ENCODE measurements around the gene NRP2. TPM values are rescaled to one million over a fixed set of nuclear protein-coding genes. Genes with fewer than 3 reads are reported as not detected.

NRP2 gene
- total RNA-seq, 2 experiments from 2014 or later = 1.1 to 2.0 TPM

DNA sequence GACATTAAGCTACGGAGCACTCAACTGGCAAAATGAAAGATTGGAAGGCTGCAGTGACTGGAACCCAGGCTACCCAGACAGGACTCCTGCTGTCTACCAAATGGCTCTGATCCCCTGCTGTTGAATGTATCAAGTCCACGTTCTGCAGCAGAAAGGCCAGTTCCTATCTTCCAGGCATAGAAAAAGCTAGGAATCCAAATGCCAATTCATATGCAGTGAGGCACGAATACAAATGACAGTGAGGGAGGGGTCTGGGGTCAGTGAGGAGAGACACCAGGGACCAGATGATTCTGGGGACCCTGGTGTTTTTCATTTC, 5.3 kb downstream of the NRP2 start:
- Mint-ChIP-seq H3K4me1 (peaks cover 24% of the 10 kb centered on the region), H3K9me3 (no peaks in the 10 kb centered on the region), H3K36me3 (no peaks in the 10 kb centered on the region), H3K27me3 (peaks cover 69% of the 10 kb centered on the region), H3K27ac (no peak overlapping the region), H3K4me3 (no peak overlapping the region)
- no peak for DNase-seq

DNA sequence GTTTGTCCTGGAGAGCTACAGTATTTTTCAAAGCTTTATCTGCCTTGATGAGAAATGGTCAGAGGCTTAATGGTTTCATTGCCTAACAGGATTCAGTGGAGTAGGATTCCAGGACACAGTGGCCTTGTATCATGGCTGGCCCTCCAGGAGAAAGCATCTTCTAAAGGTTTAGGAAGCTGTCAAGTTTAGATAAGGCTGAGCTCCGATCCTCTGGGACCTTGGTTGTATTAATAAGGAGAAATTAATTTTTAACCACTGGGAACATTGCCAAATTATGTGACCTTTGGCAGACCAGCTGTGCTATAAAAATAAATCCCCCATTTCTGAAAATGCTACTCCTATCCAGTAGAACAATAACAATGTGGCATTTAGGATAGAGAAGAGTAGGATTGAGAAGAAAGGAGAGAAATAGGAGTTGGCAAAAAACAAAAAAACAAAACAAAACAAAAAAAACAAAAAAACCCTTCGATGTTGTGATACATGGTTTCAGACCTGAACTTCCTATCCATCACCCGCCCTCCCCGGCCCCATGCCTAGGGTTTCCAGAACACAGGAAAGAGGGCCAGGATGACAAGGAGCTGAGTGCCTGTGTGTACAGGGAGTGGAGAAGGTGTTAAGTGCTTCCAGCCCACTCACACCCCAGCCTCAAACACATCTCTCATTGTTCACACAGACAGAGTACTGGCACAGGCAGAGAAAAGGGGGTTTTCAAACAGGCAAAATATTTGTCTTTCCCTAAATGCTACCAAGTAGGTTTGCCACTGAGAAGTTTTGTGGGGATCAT, 6.3 kb downstream of the NRP2 start:
- peaks cover 15% of the 10 kb centered on the region for H3K4me1 Mint-ChIP-seq
- H3K9me3 Mint-ChIP-seq = no peaks in the 10 kb centered on the region
- H3K27me3 Mint-ChIP-seq = peaks cover 59% of the 10 kb centered on the region
- H3K4me3 Mint-ChIP-seq = no peak overlapping the region
- DNase-seq = no peak
- H3K36me3 Mint-ChIP-seq = no peaks in the 10 kb centered on the region
- no peak overlapping the region for H3K27ac Mint-ChIP-seq

DNA sequence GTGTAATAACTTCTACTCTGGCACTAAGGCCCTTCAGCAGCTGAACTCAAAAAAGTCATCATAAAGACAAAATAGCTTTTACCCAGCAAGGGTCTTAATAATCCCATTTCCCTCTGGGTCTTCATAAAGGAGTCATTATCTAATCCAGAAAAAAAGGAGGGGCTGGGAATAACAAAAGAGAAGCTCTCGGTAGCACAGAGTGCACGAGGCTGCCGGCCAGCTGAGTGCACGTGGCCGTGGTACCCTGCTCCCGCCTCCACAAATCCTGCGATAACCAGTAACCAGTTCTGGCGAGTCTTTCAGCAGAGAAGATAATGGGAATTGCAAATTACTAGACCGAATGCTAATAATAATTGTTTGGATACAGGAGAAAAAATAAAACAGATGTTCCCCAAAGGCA, 7.5 kb downstream of the NRP2 start:
- H3K9me3 Mint-ChIP-seq = no peaks in the 10 kb centered on the region
- peaks cover 46% of the 10 kb centered on the region for H3K27me3 Mint-ChIP-seq
- no peak for DNase-seq
- H3K27ac Mint-ChIP-seq = no peak overlapping the region
- H3K4me3 Mint-ChIP-seq = no peak overlapping the region
- H3K36me3 Mint-ChIP-seq = no peaks in the 10 kb centered on the region
- peaks cover 13% of the 10 kb centered on the region for H3K4me1 Mint-ChIP-seq

DNA sequence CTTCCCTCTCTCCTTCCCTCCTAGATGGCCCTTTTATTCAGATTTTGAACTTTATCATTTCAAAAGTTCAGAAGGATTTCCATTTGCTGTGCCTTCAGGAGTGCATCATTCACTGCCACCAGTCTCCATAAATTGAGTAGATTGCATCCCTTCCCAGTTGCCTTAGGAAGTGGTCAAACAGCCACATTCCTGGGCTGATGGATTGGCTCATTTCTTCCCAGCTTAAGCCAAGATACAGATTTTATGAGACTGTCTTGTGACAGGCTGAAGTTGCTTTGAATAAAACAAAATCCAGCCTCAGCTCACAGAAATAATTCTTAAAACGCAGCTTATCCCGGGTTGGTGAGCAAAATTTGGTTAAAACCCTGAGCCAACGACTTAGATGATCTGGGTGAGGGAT, 9.8 kb downstream of the NRP2 start:
- no peak for DNase-seq
- H3K36me3 Mint-ChIP-seq = no peaks in the 10 kb centered on the region
- no peaks in the 10 kb centered on the region for H3K9me3 Mint-ChIP-seq
- H3K27me3 Mint-ChIP-seq = peaks cover 28% of the 10 kb centered on the region
- H3K4me3 Mint-ChIP-seq = no peak overlapping the region
- no peak overlapping the region for H3K27ac Mint-ChIP-seq
- H3K4me1 Mint-ChIP-seq = no peaks in the 10 kb centered on the region

DNA sequence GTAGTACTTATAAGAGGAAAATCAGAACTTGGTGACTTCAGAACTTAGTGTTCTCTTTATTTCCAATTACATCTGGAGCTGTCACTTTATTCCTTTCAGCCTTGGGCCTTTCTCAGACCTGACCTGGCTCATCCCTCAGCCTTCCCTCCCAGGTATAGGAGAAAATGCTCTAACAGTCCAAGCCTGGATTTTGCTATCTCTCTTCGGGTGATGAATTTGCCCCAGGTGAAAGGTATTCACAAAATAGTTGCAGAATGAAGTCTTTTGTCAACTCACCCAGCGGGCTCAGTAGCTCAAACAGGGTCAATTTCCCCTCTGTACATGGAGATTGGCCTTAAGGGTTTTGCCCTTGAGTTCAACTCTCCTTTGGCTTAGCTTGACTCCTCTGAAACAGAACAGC, 12.0 kb downstream of the NRP2 start:
- H3K4me3 Mint-ChIP-seq = no peak overlapping the region
- no peaks in the 10 kb centered on the region for H3K36me3 Mint-ChIP-seq
- no peak for DNase-seq
- no peak overlapping the region for H3K27ac Mint-ChIP-seq
- H3K9me3 Mint-ChIP-seq = no peaks in the 10 kb centered on the region
- no peaks in the 10 kb centered on the region for H3K4me1 Mint-ChIP-seq
- H3K27me3 Mint-ChIP-seq = peaks cover 13% of the 10 kb centered on the region

DNA sequence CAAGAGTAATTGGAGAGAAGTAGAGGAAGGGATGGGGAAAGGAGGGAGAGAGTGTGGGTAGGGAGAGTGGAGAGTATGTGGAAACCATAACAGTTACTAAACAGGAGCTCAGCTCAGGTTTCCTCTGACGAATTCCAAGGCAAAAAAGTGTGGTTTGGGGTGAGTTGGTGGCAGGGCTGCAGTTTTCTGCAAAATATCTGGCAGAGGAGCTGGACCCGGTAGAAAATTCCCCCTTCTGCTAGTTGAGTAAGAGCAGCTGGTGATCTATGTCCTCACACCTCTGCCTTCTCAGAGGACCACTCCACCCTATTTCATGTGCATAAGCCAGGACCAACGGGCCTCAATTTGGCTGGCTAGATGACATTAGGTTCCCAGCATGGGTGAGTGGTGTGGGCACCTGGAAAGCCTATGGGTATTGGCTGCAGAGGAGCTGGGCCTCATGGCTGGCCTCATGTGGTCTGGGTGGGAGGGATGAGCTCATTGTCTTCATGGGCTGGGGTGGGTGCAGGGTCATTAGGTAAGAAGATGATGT, 13.2 kb downstream of the NRP2 start:
- no peak overlapping the region for H3K27ac Mint-ChIP-seq
- no peaks in the 10 kb centered on the region for H3K36me3 Mint-ChIP-seq
- peaks cover 10% of the 10 kb centered on the region for H3K27me3 Mint-ChIP-seq

DNA sequence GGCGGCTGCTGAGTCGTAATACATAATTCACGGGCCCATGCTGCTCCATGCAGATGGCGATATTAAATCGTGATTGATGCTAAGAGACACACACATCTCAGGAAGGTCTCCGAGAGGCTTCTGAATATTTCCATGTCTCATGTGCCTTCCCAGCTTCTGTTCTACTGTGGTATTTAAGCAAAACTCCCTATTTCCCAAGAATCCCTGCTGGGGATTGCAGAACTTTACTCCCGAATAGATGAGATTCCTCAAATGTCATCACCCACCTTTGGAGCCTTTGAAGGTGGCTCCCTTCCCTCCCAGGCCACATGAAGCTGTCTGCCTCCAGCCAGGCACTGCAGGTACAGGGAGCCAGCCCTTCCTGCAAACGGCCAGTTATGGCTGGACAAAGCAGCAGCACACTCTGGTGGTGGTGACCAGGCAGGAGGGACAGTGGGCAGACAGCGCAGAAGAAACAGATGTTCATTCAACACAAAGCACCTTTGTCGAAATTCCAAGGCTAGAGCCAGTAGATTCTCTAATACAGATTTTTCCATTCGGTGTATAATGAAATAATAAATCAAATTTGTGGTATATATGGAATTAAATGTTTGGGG, 14.1 kb downstream of the NRP2 start:
- Mint-ChIP-seq H3K27me3 (peaks cover 4% of the 10 kb centered on the region), H3K9me3 (no peaks in the 10 kb centered on the region), H3K36me3 (no peaks in the 10 kb centered on the region), H3K4me3 (no peak overlapping the region), H3K4me1 (peaks cover 5% of the 10 kb centered on the region), H3K27ac (no peak overlapping the region)
- DNase-seq = no peak

More for the DNA sequence above, 13.2 kb downstream of the NRP2 start:
- no peak for DNase-seq
- H3K9me3 Mint-ChIP-seq = no peaks in the 10 kb centered on the region
- no peak overlapping the region for H3K4me3 Mint-ChIP-seq
- H3K4me1 Mint-ChIP-seq = peaks cover 5% of the 10 kb centered on the region

DNA sequence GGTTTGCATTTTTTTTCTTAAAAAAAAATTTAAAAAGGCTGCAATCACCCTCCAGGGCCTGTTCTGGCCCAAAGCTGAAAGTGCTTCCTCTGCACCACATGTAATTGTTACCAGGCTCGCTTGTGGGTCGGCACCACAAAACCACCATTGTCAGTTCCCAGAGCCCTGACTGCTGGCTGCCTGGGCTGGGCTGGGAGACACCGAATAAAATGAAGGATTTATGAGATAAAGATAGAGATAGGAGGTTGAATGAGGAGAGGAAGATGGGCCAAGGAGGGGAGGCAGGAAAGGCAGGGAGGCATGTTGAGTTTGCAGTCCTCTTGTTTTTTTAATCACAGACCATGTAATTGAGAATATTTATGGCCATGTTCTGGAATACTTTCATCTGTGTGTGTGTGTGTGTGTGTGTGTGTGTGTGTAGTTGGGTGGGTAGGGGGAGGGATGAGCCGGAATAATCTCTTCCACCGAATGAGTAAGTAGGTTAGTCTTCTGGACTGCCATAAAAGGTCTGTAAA, 14.7 kb downstream of the NRP2 start:
- H3K27ac Mint-ChIP-seq = no peak overlapping the region
- DNase-seq = no peak
- no peaks in the 10 kb centered on the region for H3K36me3 Mint-ChIP-seq

DNA sequence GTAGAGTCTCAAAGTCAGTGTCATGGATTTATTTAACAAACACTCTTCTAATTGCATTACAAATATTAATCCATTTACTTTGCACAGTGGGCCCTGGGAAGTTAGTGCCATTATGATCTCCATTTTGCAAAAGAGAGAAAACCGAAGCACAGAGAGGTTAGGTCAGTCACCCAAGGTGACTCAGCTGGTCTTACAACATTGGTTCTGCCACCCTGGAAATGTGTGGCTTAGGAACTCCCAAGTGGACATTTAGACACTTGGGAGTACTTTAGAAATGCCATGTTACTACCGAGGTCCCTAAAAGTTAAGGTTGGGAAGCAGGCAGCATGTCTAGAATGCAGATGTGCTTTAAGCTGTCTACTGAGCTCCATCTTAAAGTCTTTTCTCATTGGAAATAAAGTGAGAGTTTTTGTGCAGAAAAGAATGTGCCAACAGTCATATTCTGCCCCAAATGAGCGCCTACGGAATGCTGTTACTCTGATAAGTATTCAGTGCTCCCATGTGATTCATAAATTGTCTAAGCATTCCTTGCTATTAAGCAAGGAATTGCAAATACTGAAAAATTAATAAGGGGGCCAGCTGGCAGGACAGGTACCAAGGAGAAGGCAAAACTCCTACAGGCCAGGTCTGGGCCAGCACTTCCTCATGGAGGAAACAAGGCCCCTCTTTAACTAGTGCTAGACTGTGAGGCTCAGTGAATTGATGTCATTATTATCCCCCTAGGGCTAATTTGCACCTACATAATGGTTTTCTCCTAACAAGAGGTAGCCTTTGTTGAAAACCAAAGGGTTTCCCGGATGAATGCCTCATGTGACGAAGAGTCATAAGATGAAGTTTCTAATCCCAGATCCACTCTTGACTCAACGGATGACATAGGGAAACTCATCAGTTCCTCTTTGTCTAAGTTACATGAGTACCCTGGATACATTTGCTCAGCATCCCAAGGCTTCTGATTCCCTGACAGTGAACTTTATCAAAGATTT, 16.3 kb downstream of the NRP2 start:
- DNase-seq = no peak
- Mint-ChIP-seq H3K27me3 (peaks cover 4% of the 10 kb centered on the region), H3K36me3 (no peaks in the 10 kb centered on the region), H3K27ac (no peak overlapping the region), H3K9me3 (no peaks in the 10 kb centered on the region), H3K4me1 (peaks cover 5% of the 10 kb centered on the region), H3K4me3 (no peak overlapping the region)

More for the DNA sequence above, 14.7 kb downstream of the NRP2 start:
- Mint-ChIP-seq H3K4me1 (peaks cover 5% of the 10 kb centered on the region), H3K4me3 (no peak overlapping the region), H3K27me3 (peaks cover 4% of the 10 kb centered on the region), H3K9me3 (no peaks in the 10 kb centered on the region)

DNA sequence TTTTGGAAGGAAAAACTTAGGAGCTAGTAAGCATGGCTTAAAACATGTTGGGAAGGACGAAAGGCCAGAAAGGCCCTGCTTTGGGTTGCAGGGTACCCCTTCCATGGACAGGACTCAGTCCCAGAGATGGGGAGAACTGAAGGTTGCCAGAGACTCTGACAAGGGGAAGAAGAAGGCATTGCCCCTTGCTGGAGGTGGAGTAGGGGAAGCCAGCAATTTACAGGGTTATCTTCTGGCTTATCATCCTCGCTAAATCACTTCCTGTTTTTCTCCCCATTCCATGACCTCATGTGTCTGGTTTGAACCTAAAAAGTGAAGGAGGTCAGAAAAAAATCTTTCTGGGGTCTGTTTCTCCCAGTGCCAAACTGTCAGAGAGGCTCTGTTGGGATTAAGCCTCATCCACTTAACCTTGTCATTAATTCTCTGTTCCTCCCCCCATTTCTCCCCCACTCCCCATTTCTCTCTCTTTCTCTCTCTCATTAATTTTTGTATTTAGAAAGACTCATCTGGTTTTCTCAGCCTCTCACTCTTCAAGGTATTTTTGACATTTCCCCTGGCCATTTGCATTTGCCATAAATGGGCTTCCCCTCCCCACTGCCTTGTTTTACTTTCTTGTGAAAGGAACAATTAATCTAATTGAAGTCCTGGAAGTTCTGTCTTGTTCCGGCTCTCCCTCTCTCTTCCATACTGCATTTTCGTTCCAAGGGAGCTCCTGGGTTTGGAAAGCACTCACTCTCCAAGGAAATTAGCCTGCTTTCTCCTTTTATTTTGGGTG, 17.4 kb downstream of the NRP2 start:
- Mint-ChIP-seq H3K9me3 (no peaks in the 10 kb centered on the region), H3K27me3 (peaks cover 4% of the 10 kb centered on the region), H3K36me3 (no peaks in the 10 kb centered on the region), H3K4me3 (no peak overlapping the region), H3K27ac (no peak overlapping the region), H3K4me1 (peaks cover 5% of the 10 kb centered on the region)
- no peak for DNase-seq

DNA sequence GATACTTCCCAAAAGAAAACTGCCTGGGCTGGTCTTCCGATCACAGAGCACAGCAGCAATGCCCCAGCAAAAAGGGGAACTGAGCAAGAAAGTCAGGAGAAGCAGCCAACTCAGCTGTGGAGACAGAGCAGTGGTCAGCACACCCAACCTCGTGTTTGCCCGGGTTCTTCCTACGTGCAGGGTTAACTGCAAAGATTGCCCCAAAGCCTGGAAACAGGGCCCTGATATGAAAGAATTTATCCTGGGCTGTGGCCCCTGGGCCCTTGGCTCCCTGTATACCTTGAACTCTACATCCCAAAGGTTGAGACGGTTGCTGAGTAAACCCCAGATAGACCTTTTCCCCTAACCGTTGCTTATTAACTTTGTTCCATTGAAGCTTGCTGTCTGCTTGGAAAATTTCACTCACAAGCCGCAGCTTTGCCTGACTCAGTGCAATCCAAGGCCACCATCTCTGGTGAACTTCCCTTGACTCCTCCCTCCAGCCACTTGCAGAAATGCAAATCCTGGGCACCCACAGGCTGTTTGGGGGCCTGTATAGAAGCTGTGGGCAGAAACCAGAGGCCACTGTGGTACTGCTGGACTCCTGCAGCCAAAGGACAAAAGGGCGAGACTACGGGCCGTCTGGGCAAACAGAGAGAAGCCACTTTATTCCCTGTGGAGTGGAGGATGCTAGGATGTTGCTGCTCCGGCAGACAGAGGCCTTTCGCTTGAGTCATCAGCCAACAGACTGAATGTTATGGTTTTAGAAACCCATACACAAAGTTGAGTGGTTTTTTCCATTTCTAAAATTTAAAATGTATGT, 18.2 kb downstream of the NRP2 start:
- Mint-ChIP-seq H3K36me3 (no peaks in the 10 kb centered on the region), H3K4me1 (peaks cover 5% of the 10 kb centered on the region), H3K27ac (peak overlapping the region; percentile 45), H3K9me3 (no peaks in the 10 kb centered on the region), H3K4me3 (no peak overlapping the region), H3K27me3 (no peaks in the 10 kb centered on the region)
- no peak for DNase-seq

DNA sequence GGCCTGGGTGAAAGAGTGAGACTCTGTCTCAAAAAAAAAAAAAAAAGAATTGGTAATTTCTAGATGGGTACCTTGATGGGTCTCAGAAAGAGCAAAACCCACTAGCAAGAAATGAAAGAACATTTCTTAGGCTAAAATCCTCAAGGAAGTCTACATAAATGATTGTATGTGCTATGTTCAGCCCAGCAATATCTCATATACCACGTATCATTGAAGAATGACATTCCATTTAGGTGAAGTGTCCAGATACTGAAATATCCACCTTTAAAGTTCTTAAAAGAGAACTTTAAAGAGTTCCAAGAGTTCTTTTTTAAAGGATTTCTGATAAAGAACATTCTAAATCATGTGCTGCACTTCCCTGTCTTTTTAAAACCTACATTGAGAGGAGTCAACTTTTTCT, 19.2 kb downstream of the NRP2 start:
- Mint-ChIP-seq H3K9me3 (no peaks in the 10 kb centered on the region), H3K27ac (no peak overlapping the region), H3K36me3 (no peaks in the 10 kb centered on the region), H3K4me1 (peaks cover 12% of the 10 kb centered on the region), H3K4me3 (no peak overlapping the region), H3K27me3 (no peaks in the 10 kb centered on the region)
- DNase-seq = no peak

DNA sequence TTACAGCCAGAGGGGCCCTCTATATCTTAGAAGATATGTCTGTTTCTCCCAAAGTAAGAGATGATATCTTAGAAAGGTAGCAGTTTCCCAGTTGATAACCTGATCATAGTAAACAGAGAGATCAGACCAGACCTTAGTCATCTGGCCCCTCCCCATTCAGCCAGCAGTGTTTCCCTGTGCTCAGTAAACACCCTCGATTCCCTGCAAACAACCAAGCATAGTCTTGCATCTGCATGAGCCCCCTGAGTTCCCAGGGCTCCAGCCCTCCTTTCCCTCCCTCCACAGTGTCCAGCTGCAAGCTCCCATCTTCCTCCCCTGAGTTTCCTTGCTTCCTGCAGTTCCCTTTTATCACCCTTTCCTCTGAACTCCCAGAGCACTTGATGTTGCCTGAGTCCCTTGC, 20.3 kb downstream of the NRP2 start:
- Mint-ChIP-seq H3K27me3 (no peaks in the 10 kb centered on the region), H3K36me3 (no peaks in the 10 kb centered on the region), H3K4me3 (no peak overlapping the region), H3K27ac (no peak overlapping the region), H3K4me1 (peaks cover 18% of the 10 kb centered on the region), H3K9me3 (no peaks in the 10 kb centered on the region)
- DNase-seq = no peak
